Heart right ventricle (tissue), 16 donors: ENCODE data around the gene SNX8. TPM values are rescaled to one million over a fixed set of nuclear protein-coding genes. Genes with fewer than 3 reads are reported as not detected.
A peak's percentile ranks its signal among the peaks of the same experiment; 100 is the strongest.
"Not testable (repeated sequence)": the region's sequence is repeated elsewhere in the genome, so short reads cannot be mapped to it uniquely, and the experiment has no call there.

Experiments used
- ATAC-seq, 8 donors: fragments of 200-7000 bp; cut with Tn5 transposase; one replicate each; pipeline ENCODE4 v1.9.1; 2020; ENCODE audit warnings: mild to moderate bottlenecking in 8 of 8, moderate library complexity in 8 of 8, moderate number of reproducible peaks in 1 of 8
- DNase-seq, 2 donors: peaks; one replicate each; pipeline ENCODE4 v3.0.0-alpha.2; 2020
- H3K27ac ChIP-seq, 10 donors: fragments of 200-600 bp; sonication (generic) in 2 of 10; one replicate each; pipeline versions ENCODE4 v1.5.0 to v1.8.0; 2020 to 2022; ENCODE audit warnings: mild to moderate bottlenecking in 3 of 10
- H3K27me3 ChIP-seq, 7 donors: fragments of 200-600 bp; one replicate each; pipeline ENCODE4 v1.8.0; 2021 to 2022; ENCODE audit warnings: mild to moderate bottlenecking in 2 of 7
- H3K36me3 ChIP-seq, 9 donors: fragments of 200-600 bp; sonication (generic) in 1 of 9; one replicate each; pipeline versions ENCODE4 v1.5.0 to v1.8.0; 2020 to 2022; ENCODE audit warnings: mild to moderate bottlenecking in 2 of 9
- H3K4me1 ChIP-seq, 9 donors: fragments of 200-600 bp; sonication (generic) in 1 of 9; one replicate each; pipeline versions ENCODE4 v1.5.0 to v1.8.0; 2020 to 2022; ENCODE audit warnings: mild to moderate bottlenecking in 4 of 9
- H3K4me3 ChIP-seq, 10 donors: fragments of 200-600 bp; sonication (generic) in 2 of 10; one replicate each; pipeline versions ENCODE4 v1.5.0 to v1.8.0; 2020 to 2022; ENCODE audit warnings: mild to moderate bottlenecking in 7 of 10, moderate library complexity in 2 of 10
- H3K9me3 ChIP-seq, 11 donors: fragments of 200-600 bp in 10 of 11; sonication (generic) in 2 of 11; one replicate each; pipeline versions ENCODE4 v1.5.0 to v1.8.0; 2013 to 2022; ENCODE audit warnings: mild to moderate bottlenecking in 2 of 11, control low read depth in 1 of 11, moderate library complexity in 1 of 11
- CTCF ChIP-seq, 9 donors: fragments of 200-600 bp; sonication (generic) in 2 of 9; IDR thresholded peaks; one replicate each; pipeline versions ENCODE4 v1.5.0 to v1.8.0; 2021 to 2022; ENCODE audit warnings: antibody characterized with exemption in 9 of 9, mild to moderate bottlenecking in 5 of 9, moderate library complexity in 1 of 9
- WGBS, 2 donors: extraction: QIAGEN DNeasy Blood & Tissue Kit; methylation state at CpG; one replicate each; pipeline ENCODE4 v1.1.7; 2013; ENCODE audit warnings: inconsistent platforms in 1 of 2; 5-methylcytosine and 5-hydroxymethylcytosine counted together
- intact Hi-C, 10 donors: fragments of 100-400 bp; cut with DNase I; formaldehyde crosslinking; loops; one replicate each; pipeline versions ENCODE4 v1.11.1 to v1.14.2; 2022
- polyA plus RNA-seq, 2 donors: library from polyadenylated mRNA; stranded (reverse); fragments of 200-250 nt; gene quantifications; one replicate each; pipeline ENCODE4 v1.2.3, GENCODE V29; 2013
- total RNA-seq, 10 donors: library from RNA; stranded (reverse); fragmentation: NEBNext Ultra II Directional in 3 of 10; extraction: Animal tissue kit (Norgen Biotek cat#: 25700) in 3 of 10; gene quantifications; one replicate each; pipeline versions ENCODE4 v1.2.1 to v1.2.4, GENCODE V29; 2021 to 2023
- donor health status: Arrhythmogenic right ventricular cardiomyopathy.
- donor health status: ischemic (EF 13 %, LVEDD 7.1; RV severe dilation, severe dysfunction).
- donor health status: healthy with polysubstance abuse.
- donor health status: DM: no; HTN: yes; CAD: no.
- donor health status: DM: no; HTN: no; CAD: no.
- donor health status: ischemic (EF 25% LVEDD 6.9; RV normal size, moderate dysfunction).
- donor health status: ischemic (EF 25% LVEDD 5.7; RV mildly dilated, moderate dysfunction).
- donor health status: healthy.
- donor health status: DM: yes; HTN: yes; CAD: no.
- donor health status: Ischemic cardiomyopathy.
- donor health status: ischemic (EF 35%, LVEDD 5.7; RV mildly dilated, moderate dysfunction).
- donor health status: nonischemic (EF 11% LVEDD 7.7; RV severe dilation, severe dysfunction).
- donor health status: DM: yes; HTN: yes; CAD: no.
- donor health status: PGD.
- donor health status: ischemic (EF 29% LVEDD 5.4; RV normal size, mild dysfunction).
- donor health status: nonischemic (EF 23%, LVEDD 6.1; RV moderate dilation, normal function).

Gene SNX8
- total and polyA plus RNA-seq, 12 donors = 14.7 to 31.8 (median 20.4) TPM

GRCh38 chr7:2272031-2272430 is 42.2 kb downstream of the SNX8 start:
- intact Hi-C loops = no loop called here
- peaks cover 0 to 52% (median 8%) of the 10 kb centered on the region in 9 donors for H3K36me3 ChIP-seq

GRCh38 chr7:2271273-2272026 is 42.8 kb downstream of the SNX8 start:
- Histone ChIP-seq H3K4me3 (no peak overlapping the region), H3K36me3 (peaks cover 0 to 50% (median 8%) of the 10 kb centered on the region in 9 donors), H3K27me3 (no peaks in the 10 kb centered on the region), H3K27ac (no peak overlapping the region), H3K9me3 (no peaks in the 10 kb centered on the region), H3K4me1 (peaks cover 0 to 27% (median 5%) of the 10 kb centered on the region in 9 donors)
- intact Hi-C loops = no loop called here
- TF ChIP-seq CTCF (IDR thresholded peaks at IDR 0.05) = no peak
- ATAC-seq (peak in 4 of 8 donors; percentile 32 to 57 (median 40)), DNase-seq (no peak)
- WGBS, 2 donors = 70 to 82% methylated on average over 26 to 27 of the region's 27 CpGs

More at GRCh38 chr7:2272031-2272430, 42.2 kb downstream of the SNX8 start:
- Histone ChIP-seq H3K4me3 (no peak overlapping the region), H3K9me3 (no peaks in the 10 kb centered on the region), H3K27me3 (no peaks in the 10 kb centered on the region), H3K27ac (no peak overlapping the region), H3K4me1 (peaks cover 0 to 27% (median 5%) of the 10 kb centered on the region in 9 donors)
- ATAC-seq (peak in 2 of 8 donors; percentile 13 to 29), DNase-seq (no peak)
- WGBS, 2 donors = 85 to 88% methylated on average over 9 of the region's 9 CpGs
- TF ChIP-seq CTCF (IDR thresholded peaks at IDR 0.05) = no peak

GRCh38 chr7:2270495-2270894 is 43.7 kb downstream of the SNX8 start:
- Histone ChIP-seq H3K27ac (peak overlapping the region in 1 of 10 donors; percentile 82), H3K4me1 (peaks cover 0 to 27% (median 5%) of the 10 kb centered on the region in 9 donors), H3K9me3 (no peaks in the 10 kb centered on the region), H3K27me3 (no peaks in the 10 kb centered on the region), H3K4me3 (no peak overlapping the region), H3K36me3 (peaks cover 0 to 54% (median 8%) of the 10 kb centered on the region in 9 donors)
- no peak for TF ChIP-seq CTCF (IDR thresholded peaks at IDR 0.05)
- WGBS, 2 donors = 76 to 86% methylated on average over 8 of the region's 8 CpGs
- intact Hi-C loops = no loop called here
- ATAC-seq = no peak
- no peak for DNase-seq

GRCh38 chr7:2269991-2270460 is 44.2 kb downstream of the SNX8 start:
- ATAC-seq = peak in 1 of 8 donors; percentile 43
- 91 to 92% methylated on average over 10 of the region's 10 CpGs for WGBS, 2 donors
- intact Hi-C loops = no loop called here
- Histone ChIP-seq H3K36me3 (peaks cover 0 to 57% (median 8%) of the 10 kb centered on the region in 9 donors), H3K4me3 (no peak overlapping the region), H3K9me3 (no peaks in the 10 kb centered on the region), H3K27ac (peak overlapping the region in 4 of 10 donors; percentile 19 to 82 (median 50)), H3K4me1 (peaks cover 0 to 27% (median 5%) of the 10 kb centered on the region in 9 donors), H3K27me3 (no peaks in the 10 kb centered on the region)
- DNase-seq = no peak
- TF ChIP-seq CTCF (IDR thresholded peaks at IDR 0.05) = no peak

- H3K9me3 ChIP-seq, intact Hi-C loops, H3K27me3 ChIP-seq, H3K4me3 ChIP-seq, DNase-seq: not testable (repeated sequence)
- WGBS, 2 donors = 56 to 59% methylated on average over 12 to 13 of the region's 18 CpGs
- Histone ChIP-seq H3K36me3 (peaks cover 0 to 55% (median 8%) of the 10 kb centered on the region in 9 donors), H3K4me1 (peaks cover 0 to 27% (median 5%) of the 10 kb centered on the region in 9 donors), H3K27ac (peak overlapping the region in 4 of 10 donors; percentile 19 to 82 (median 50))
- ATAC-seq = peak in 2 of 8 donors; percentile 32 to 49
Measured at GRCh38 chr7:2269089-2269990, 44.9 kb downstream of the SNX8 start.
